GM12878 (cell line): ENCODE results near the gene OR10J4. TPM values are rescaled to one million over a fixed set of nuclear protein-coding genes. Genes with fewer than 3 reads are reported as not detected.
A peak's percentile ranks its signal among the peaks of the same experiment; 100 is the strongest.

Experiments
- ATAC-seq: fragments of 200-7000 bp; cut with Tn5 transposase; 3 replicates; pipeline ENCODE4 v1.9.1; 2020; ENCODE audit warnings: mild to moderate bottlenecking, moderate library complexity
- BruUV-seq: library from RNA; stranded (reverse); fragments of 400-500 nt; replicated peaks from 2 replicates; lab custom pipeline; 2021; lab: Mats Ljungman, UMichigan
- CTCF ChIA-PET: fragments of 300-600 bp; sonication (Branson Sonifier 250); formaldehyde crosslinking; extraction: SDS; loops from one replicate; lab custom pipeline; 2021; ENCODE audit warnings: inconsistent platforms; lab: Yijun Ruan, JAX
- POLR2A ChIA-PET: fragments of 350-600 bp; formaldehyde crosslinking; extraction: SDS; loops from one replicate; lab custom pipeline; 2021; ENCODE audit warnings: inconsistent platforms; lab: Charles Lee
- RAD21 ChIA-PET: fragments of 300-600 bp; sonication (Branson Sonifier 250); formaldehyde crosslinking; loops from one replicate; lab custom pipeline; 2023; ENCODE audit warnings: antibody characterized with exemption; ENCODE audit not compliant: unreplicated experiment; lab: Charles Lee
- SMC1A ChIA-PET: fragments of 300-600 bp; sonication (Branson Sonifier 250); formaldehyde crosslinking; loops from one replicate; lab custom pipeline; 2023; ENCODE audit not compliant: unreplicated experiment, uncharacterized antibody; lab: Charles Lee
- DNase-seq: peaks from one replicate; pipeline ENCODE4 v3.0.0-alpha.2; 2011; ENCODE audit warnings: low read depth, low spot score
- FAIRE-seq: peaks from 3 replicates; lab custom pipeline; 2011; peaks lifted over from hg19 to GRCh38; lab: Jason Lieb, UNC
- H2AFZ ChIP-seq: 2 replicates; pipeline ENCODE4 v1.6.0; 2011; ENCODE audit warnings: low read depth, low read length, control low read depth; ENCODE audit not compliant: control insufficient read depth
- H3K27ac ChIP-seq: 2 replicates; pipeline ENCODE4 v1.5.1; 2011; ENCODE audit warnings: control low read depth; ENCODE audit not compliant: control insufficient read depth, insufficient read depth
- H3K27me3 ChIP-seq, 2 experiments: replicated peaks in 1 of 2; 2 replicates each; pipeline versions ENCODE4 v1.6.0 to v1.6.1; 2011; ENCODE audit warnings: low read length in 1 of 2; ENCODE audit not compliant: control insufficient read depth in 2 of 2, insufficient read depth in 2 of 2
- H3K36me3 ChIP-seq, 2 experiments: 2 replicates each; pipeline ENCODE4 v1.5.1; 2011; ENCODE audit warnings: low read length in 1 of 2; ENCODE audit not compliant: control insufficient read depth in 2 of 2, insufficient read depth in 2 of 2
- H3K4me1 ChIP-seq: 2 replicates; pipeline ENCODE4 v1.6.1; 2011; ENCODE audit warnings: mild to moderate bottlenecking, low read length, moderate library complexity, mixed read lengths; ENCODE audit not compliant: control insufficient read depth, insufficient read depth
- H3K4me2 ChIP-seq: 2 replicates; pipeline ENCODE4 v1.6.0; 2011; ENCODE audit warnings: control low read depth; ENCODE audit not compliant: control insufficient read depth, insufficient read depth
- H3K4me3 ChIP-seq: fragments of 200-600 bp; sonication (generic); 2 replicates; pipeline ENCODE4 v1.5.1; 2016
- H3K79me2 ChIP-seq: 2 replicates; pipeline ENCODE4 v1.6.0; 2011; ENCODE audit warnings: low read length; ENCODE audit not compliant: control insufficient read depth, insufficient read depth
- H3K9ac ChIP-seq: 2 replicates; pipeline ENCODE4 v1.8.0; 2011; ENCODE audit warnings: low read length, control low read depth, mixed read lengths; ENCODE audit not compliant: control insufficient read depth, insufficient read depth
- H3K9me3 ChIP-seq: replicated peaks from 3 replicates; pipeline ENCODE4 v1.5.1; 2011; ENCODE audit warnings: mild to moderate bottlenecking, low read length; ENCODE audit not compliant: control insufficient read depth, insufficient read depth
- H4K20me1 ChIP-seq: 2 replicates; pipeline ENCODE4 v1.6.0; 2011; ENCODE audit not compliant: control insufficient read depth, insufficient read depth
- CTCF ChIP-seq, 3 experiments: IDR thresholded peaks in 2 of 3; conservative IDR thresholded peaks in 1 of 3; 2 replicates each; pipeline ENCODE4 v1.5.1; 2011; ENCODE audit warnings: low read depth in 3 of 3, low read length in 3 of 3, mild to moderate bottlenecking in 3 of 3, control low read depth in 2 of 3, moderate library complexity in 2 of 3, inconsistent platforms in 1 of 3, mixed read lengths in 1 of 3; ENCODE audit not compliant: control insufficient read depth in 2 of 3, insufficient read depth in 1 of 3; ENCODE audit errors: extremely low read depth in 1 of 3
- IRF3 ChIP-seq: fragments of 450-650 bp; IDR thresholded peaks from 2 replicates; pipeline ENCODE4 v1.6.1; 2014; ENCODE audit warnings: mild to moderate bottlenecking
- KDM1A ChIP-seq: fragments of 200-600 bp; sonication (generic); IDR thresholded peaks from 2 replicates; pipeline ENCODE4 v1.6.1; 2016; ENCODE audit warnings: borderline replicate concordance
- MAX ChIP-seq: IDR thresholded peaks from 2 replicates; pipeline ENCODE4 v1.6.1; 2012; ENCODE audit warnings: low read depth, low read length, improper control_type of control experiment
- MYC ChIP-seq: IDR thresholded peaks from 2 replicates; pipeline ENCODE4 v1.6.1; 2011; ENCODE audit warnings: mild to moderate bottlenecking, low read length, moderate library complexity, inconsistent platforms; ENCODE audit not compliant: insufficient read depth, insufficient replicate concordance, insufficient read length, severe bottlenecking
- POLR2AphosphoS2 ChIP-seq: IDR thresholded peaks from 2 replicates; pipeline ENCODE4 v1.6.1; 2011; ENCODE audit warnings: low read depth, mild to moderate bottlenecking, low read length, improper control_type of control experiment, moderate library complexity
- RAD21 ChIP-seq: IDR thresholded peaks from 2 replicates; pipeline ENCODE4 v1.6.1; 2011; ENCODE audit warnings: mild to moderate bottlenecking, low read depth, low read length, moderate library complexity; ENCODE audit not compliant: insufficient read depth
- REST ChIP-seq: IDR thresholded peaks from 2 replicates; pipeline ENCODE4 v1.6.1; 2012; ENCODE audit warnings: mild to moderate bottlenecking, low read depth, low read length
- SMC3 ChIP-seq: IDR thresholded peaks from 2 replicates; pipeline ENCODE4 v1.6.1; 2011; ENCODE audit warnings: low read length, improper control_type of control experiment, borderline replicate concordance
- WGBS: methylation state at CpG from one replicate; pipeline ENCODE4 v1.1.6; 2016; ENCODE audit warnings: low lambda C conversion rate; ENCODE audit not compliant: insufficient replicate concordance, insufficient coverage; ENCODE audit errors: missing lambda C conversion rate; 5-methylcytosine and 5-hydroxymethylcytosine counted together
- in situ Hi-C: fragments of 300-500 bp; cut with MboI; formaldehyde crosslinking; loops from 9 replicates; pipeline ENCODE4 v1.14.3; 2018; ENCODE audit warnings: mixed read lengths
- intact Hi-C: fragments of 100-400 bp; cut with micrococcal nuclease; formaldehyde crosslinking; loops from one replicate; pipeline ENCODE4 v1.14.2; 2022; ENCODE audit not compliant: unreplicated experiment
- polyA plus RNA-seq, 11 experiments: library from polyadenylated mRNA; depleted of rRNA in 4 of 11; unstranded in 6 of 11; stranded (reverse) in 5 of 11; fragments of >200 nt; fragmentation: Nextera tagmentation in 4 of 11; fragmentation: Illumina TruSeq in 1 of 11; extraction: Ambion mirVana in 4 of 11; extraction: Trizol in 1 of 11; gene quantifications; 1 replicate in 1 of 11; 2 replicates in 10 of 11; pipeline versions ENCODE4 v1.2.1 to v1.2.3, GENCODE V29; 2011 to 2016; ENCODE audit warnings: inconsistent platforms in 2 of 11, missing spikeins in 2 of 11, low read depth in 1 of 11
- total RNA-seq, 4 experiments: library from RNA; depleted of rRNA in 3 of 4; stranded (reverse); fragments of >200 nt in 3 of 4; fragmentation: Illumina TruSeq in 1 of 4; extraction: Trizol in 1 of 4; gene quantifications; 2 replicates each; pipeline versions ENCODE4 v1.2.1 to v1.2.3, GENCODE V29; 2013 to 2021
- TF ChIP-seq, protein P1 (sequence below): fragments of 150-350 bp; IDR thresholded peaks from 2 replicates; pipeline ENCODE4 v1.6.1; 2016; ENCODE audit warnings: low read depth, low read length
- TF ChIP-seq, protein P2 (sequence below): IDR thresholded peaks from 2 replicates; pipeline ENCODE4 v1.6.1; 2011; ENCODE audit warnings: borderline replicate concordance, low read depth, mild to moderate bottlenecking, moderate library complexity, mixed read lengths, low read length; ENCODE audit not compliant: insufficient read depth; ENCODE audit errors: extremely low read length

The OR10J4 gene
- total and polyA plus RNA-seq, 10 of the 15 experiments (the other 5 are each of a cell fraction or from before 2014, with no cell fraction given), result not detected

GRCh38 chr1:159421821-159422220 is 10.2 kb upstream of the OR10J4 start:
- H3K9ac ChIP-seq, result no peak overlapping the region
- ChIA-PET RAD21 (no interaction called here), SMC1A (no interaction called here), POLR2A (no interaction called here), CTCF (interaction anchor here (0.6 to 1.8 kb wide), 2 partner anchors 469 to 471 kb away, joined by 3 to 8 read pairs; no protein-coding TSS in a partner anchor)
- no peak for FAIRE-seq
- no peaks in the 10 kb centered on the region for H4K20me1 ChIP-seq
- no peaks in the 10 kb centered on the region for H3K79me2 ChIP-seq
- 48% methylated on average over 6 of the region's 8 CpGs for WGBS
- H3K9me3 ChIP-seq, result no peaks in the 10 kb centered on the region
- no peaks in the 10 kb centered on the region for H3K27me3 ChIP-seq
- no peak overlapping the region for H2AFZ ChIP-seq
- no peaks in the 10 kb centered on the region for H3K4me1 ChIP-seq
- H3K36me3 ChIP-seq, result no peaks in the 10 kb centered on the region
- no TSS peak for BruUV-seq
- H3K27ac ChIP-seq, result no peak overlapping the region
- no peak for DNase-seq
- peak; percentile 38; the same call in 1 of the 3 replicates for ATAC-seq
- no peak overlapping the region for H3K4me3 ChIP-seq
- in situ Hi-C loops, result no loop called here
- intact Hi-C loops, result loop anchor here (5.0 kb wide), 1 partner anchor 585 kb away; no protein-coding TSS in a partner anchor
- H3K4me2 ChIP-seq, result no peak overlapping the region
- TF ChIP-seq REST, result no peak
- TF ChIP-seq, protein P1, sequence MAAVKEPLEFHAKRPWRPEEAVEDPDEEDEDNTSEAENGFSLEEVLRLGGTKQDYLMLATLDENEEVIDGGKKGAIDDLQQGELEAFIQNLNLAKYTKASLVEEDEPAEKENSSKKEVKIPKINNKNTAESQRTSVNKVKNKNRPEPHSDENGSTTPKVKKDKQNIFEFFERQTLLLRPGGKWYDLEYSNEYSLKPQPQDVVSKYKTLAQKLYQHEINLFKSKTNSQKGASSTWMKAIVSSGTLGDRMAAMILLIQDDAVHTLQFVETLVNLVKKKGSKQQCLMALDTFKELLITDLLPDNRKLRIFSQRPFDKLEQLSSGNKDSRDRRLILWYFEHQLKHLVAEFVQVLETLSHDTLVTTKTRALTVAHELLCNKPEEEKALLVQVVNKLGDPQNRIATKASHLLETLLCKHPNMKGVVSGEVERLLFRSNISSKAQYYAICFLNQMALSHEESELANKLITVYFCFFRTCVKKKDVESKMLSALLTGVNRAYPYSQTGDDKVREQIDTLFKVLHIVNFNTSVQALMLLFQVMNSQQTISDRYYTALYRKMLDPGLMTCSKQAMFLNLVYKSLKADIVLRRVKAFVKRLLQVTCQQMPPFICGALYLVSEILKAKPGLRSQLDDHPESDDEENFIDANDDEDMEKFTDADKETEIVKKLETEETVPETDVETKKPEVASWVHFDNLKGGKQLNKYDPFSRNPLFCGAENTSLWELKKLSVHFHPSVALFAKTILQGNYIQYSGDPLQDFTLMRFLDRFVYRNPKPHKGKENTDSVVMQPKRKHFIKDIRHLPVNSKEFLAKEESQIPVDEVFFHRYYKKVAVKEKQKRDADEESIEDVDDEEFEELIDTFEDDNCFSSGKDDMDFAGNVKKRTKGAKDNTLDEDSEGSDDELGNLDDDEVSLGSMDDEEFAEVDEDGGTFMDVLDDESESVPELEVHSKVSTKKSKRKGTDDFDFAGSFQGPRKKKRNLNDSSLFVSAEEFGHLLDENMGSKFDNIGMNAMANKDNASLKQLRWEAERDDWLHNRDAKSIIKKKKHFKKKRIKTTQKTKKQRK, result no peak
- TF ChIP-seq POLR2AphosphoS2, result no peak
- TF ChIP-seq CTCF (IDR thresholded peaks at IDR 0.05 in 2 of 3, conservative IDR thresholded peaks at IDR 0.05 in 1 of 3; ENCODE audit: control insufficient read depth in 2 of 3, extremely low read depth in 1 of 3, insufficient read depth in 1 of 3, low read depth in 3 of 3, low read length in 3 of 3), result peak in 2 of 3 experiments; percentile 21 to 29; a peak in 3 of 6 replicates
- TF ChIP-seq, protein P2, sequence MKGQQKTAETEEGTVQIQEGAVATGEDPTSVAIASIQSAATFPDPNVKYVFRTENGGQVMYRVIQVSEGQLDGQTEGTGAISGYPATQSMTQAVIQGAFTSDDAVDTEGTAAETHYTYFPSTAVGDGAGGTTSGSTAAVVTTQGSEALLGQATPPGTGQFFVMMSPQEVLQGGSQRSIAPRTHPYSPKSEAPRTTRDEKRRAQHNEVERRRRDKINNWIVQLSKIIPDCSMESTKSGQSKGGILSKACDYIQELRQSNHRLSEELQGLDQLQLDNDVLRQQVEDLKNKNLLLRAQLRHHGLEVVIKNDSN, result no peak
- TF ChIP-seq MYC, result no peak
- no peak for TF ChIP-seq IRF3
- TF ChIP-seq SMC3, result peak; percentile 4; the same call in 1 of the 2 replicates
- no peak for TF ChIP-seq MAX
- TF ChIP-seq RAD21, result no peak
- TF ChIP-seq KDM1A, result no peak
